Measurements from ENCODE around the gene RB1.

- no peak for TF ChIP-seq POLR2A (IDR thresholded peaks at IDR 0.05)
- no peak for TF ChIP-seq CTCF (IDR thresholded peaks at IDR 0.05)
Observed at GRCh38 chr13:48311223-48311622, 7.7 kb downstream of the RB1 start.
